Measurements from ENCODE around the gene OSBPL2. TPM values are rescaled to one million over a fixed set of nuclear protein-coding genes. Genes with fewer than 3 reads are reported as not detected.

The OSBPL2 gene
- total and polyA plus RNA-seq, 4 donors = 9.9 to 19.7 (median 12.3) TPM

DNA sequence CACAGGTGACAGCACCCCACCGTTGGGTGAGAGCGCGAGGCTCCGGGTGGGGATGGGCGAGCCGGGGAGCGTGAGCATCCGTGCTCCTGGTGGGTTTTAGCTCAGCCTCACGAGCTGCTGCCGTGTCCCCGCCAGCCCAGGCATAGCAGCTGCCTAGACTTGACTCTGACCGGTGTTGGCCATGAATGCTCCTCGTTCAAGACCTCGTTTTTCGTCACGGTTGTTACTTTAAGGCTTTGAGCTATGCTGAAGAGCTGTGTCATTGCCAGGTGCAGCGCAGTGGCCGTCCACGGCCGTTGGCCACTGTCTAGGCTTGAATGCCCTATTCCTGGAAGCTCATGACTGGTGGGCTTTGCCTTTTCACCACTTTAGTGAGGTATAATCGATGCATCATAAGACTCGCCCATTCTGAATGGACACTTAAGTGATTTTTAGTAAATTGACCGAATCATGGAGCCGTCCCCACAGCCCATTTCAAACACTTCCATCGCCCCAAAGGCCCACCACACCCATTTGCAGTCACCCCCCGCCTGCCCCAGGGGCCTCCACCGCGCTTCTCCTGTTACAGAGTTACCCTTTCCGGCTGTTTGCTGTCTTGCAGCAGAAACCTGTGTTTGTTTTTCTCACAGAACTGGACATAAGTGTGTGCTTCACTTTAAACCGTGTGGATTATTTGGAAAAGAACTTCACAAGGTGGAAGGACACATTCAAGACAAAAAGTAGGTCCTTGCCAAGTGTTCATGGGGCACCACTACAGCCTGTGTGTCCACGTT, 43.0 kb downstream of the OSBPL2 start (continued):
- TF ChIP-seq ZBTB33 (IDR thresholded peaks at IDR 0.05) (no peak), CTCF (IDR thresholded peaks at IDR 0.05; ENCODE audit: low read depth, low read length, missing input control) (no peak), JUND (IDR thresholded peaks at IDR 0.05) (no peak), RAD21 (IDR thresholded peaks at IDR 0.05) (no peak)

DNA sequence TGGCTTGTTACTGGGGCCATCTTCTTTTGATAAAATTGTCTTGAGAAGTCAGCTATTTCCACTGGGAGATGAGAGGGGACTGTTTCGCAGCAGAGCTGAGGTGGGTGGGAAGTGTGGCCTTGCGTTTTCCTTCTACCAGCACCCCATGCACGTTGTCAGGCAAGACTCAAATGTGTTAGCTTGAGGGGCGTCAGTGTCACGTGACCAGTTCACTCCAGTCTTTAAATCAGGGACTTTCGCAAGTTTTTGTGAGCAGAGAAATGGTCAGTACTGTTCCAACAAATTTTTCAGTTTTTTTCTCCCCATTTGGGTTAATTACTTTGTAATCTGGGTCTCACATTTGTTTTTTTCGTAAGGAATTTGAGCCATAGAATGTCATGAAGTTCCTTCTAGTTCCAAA, 43.8 kb downstream of the OSBPL2 start:
- H3K9me3 ChIP-seq (ENCODE audit: control insufficient read depth in 4 of 4, low read length in 3 of 4) = no peaks in the 10 kb centered on the region
- no peak for DNase-seq (ENCODE audit: low spot score)
- WGBS = 97% methylated on average over 7 of the region's 7 CpGs
- peaks cover 17 to 51% (median 37%) of the 10 kb centered on the region in 4 donors for H3K36me3 ChIP-seq (ENCODE audit: control insufficient read depth in 4 of 4, insufficient read depth in 3 of 4, low read depth in 1 of 4, low read length in 3 of 4)
- H3K4me3 ChIP-seq (ENCODE audit: low read depth in 1 of 3, low read length in 3 of 3) = no peak overlapping the region
- H3K27me3 ChIP-seq (ENCODE audit: control insufficient read depth in 4 of 4, insufficient read depth in 4 of 4, low read length in 3 of 4) = no peaks in the 10 kb centered on the region
- no peak overlapping the region for H3K27ac ChIP-seq (ENCODE audit: low read depth in 1 of 2, low read length in 2 of 2)
- H3K9ac ChIP-seq (ENCODE audit: low read depth in 1 of 2, low read length in 2 of 2) = no peak overlapping the region
- TF ChIP-seq, protein P1, sequence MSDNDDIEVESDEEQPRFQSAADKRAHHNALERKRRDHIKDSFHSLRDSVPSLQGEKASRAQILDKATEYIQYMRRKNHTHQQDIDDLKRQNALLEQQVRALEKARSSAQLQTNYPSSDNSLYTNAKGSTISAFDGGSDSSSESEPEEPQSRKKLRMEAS (IDR thresholded peaks at IDR 0.05) = no peak
- TF ChIP-seq FOXA2 (IDR thresholded peaks at IDR 0.05) = no peak
- no peak for TF ChIP-seq JUND (IDR thresholded peaks at IDR 0.05)
- TF ChIP-seq SP1 (IDR thresholded peaks at IDR 0.05) = no peak
- TF ChIP-seq FOXA1 (IDR thresholded peaks at IDR 0.05) = no peak
- TF ChIP-seq RXRA (IDR thresholded peaks at IDR 0.05) = no peak
- TF ChIP-seq, protein P2, sequence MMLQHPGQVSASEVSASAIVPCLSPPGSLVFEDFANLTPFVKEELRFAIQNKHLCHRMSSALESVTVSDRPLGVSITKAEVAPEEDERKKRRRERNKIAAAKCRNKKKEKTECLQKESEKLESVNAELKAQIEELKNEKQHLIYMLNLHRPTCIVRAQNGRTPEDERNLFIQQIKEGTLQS (IDR thresholded peaks at IDR 0.05) = no peak
- no peak for TF ChIP-seq TAF1 (conservative IDR thresholded peaks at IDR 0.05)
- no peak for TF ChIP-seq GABPA (IDR thresholded peaks at IDR 0.05 in 1 of 2, conservative IDR thresholded peaks at IDR 0.05 in 1 of 2)
- TF ChIP-seq, protein P3, sequence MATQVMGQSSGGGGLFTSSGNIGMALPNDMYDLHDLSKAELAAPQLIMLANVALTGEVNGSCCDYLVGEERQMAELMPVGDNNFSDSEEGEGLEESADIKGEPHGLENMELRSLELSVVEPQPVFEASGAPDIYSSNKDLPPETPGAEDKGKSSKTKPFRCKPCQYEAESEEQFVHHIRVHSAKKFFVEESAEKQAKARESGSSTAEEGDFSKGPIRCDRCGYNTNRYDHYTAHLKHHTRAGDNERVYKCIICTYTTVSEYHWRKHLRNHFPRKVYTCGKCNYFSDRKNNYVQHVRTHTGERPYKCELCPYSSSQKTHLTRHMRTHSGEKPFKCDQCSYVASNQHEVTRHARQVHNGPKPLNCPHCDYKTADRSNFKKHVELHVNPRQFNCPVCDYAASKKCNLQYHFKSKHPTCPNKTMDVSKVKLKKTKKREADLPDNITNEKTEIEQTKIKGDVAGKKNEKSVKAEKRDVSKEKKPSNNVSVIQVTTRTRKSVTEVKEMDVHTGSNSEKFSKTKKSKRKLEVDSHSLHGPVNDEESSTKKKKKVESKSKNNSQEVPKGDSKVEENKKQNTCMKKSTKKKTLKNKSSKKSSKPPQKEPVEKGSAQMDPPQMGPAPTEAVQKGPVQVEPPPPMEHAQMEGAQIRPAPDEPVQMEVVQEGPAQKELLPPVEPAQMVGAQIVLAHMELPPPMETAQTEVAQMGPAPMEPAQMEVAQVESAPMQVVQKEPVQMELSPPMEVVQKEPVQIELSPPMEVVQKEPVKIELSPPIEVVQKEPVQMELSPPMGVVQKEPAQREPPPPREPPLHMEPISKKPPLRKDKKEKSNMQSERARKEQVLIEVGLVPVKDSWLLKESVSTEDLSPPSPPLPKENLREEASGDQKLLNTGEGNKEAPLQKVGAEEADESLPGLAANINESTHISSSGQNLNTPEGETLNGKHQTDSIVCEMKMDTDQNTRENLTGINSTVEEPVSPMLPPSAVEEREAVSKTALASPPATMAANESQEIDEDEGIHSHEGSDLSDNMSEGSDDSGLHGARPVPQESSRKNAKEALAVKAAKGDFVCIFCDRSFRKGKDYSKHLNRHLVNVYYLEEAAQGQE (IDR thresholded peaks at IDR 0.05) = no peak
- no peak for TF ChIP-seq YY1 (IDR thresholded peaks at IDR 0.05)
- no peak for TF ChIP-seq HNF4G (IDR thresholded peaks at IDR 0.05)
- peaks cover 0 to 10% (median 6%) of the 10 kb centered on the region in 4 donors for H3K4me1 ChIP-seq (ENCODE audit: control insufficient read depth in 4 of 4, insufficient read depth in 4 of 4, low read length in 3 of 4)

All from liver (tissue), 9 donors.